ENCODE results near the gene KRT71.

DNA sequence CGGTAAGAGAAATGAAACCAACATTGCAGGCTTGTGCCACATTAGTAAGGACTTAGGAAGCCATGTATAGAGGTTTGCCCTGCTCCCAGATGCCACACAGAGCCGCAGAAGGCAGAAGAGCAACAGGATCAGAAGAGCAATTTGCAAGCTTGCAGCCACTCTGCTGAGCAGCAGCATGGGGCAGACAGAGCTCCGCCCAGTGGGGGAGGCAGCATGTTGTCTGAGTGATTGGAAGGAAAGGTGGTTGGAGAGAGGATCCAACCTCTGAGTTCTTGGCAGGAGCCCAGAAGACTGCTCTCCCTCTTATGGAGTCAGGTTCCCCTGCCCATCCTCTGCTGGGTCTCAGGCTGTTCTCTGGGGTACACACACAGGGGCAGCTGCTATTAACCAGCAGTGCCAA is 57.6 kb downstream of the KRT71 start:
- TF ChIP-seq RAD21 (IDR thresholded peaks at IDR 0.05; ENCODE audit: low read depth) (no peak), ELF1 (IDR thresholded peaks at IDR 0.05; ENCODE audit: borderline replicate concordance, low read depth) (no peak), POLR2AphosphoS5 (IDR thresholded peaks at IDR 0.05; ENCODE audit: low read depth, low read length) (no peak), POLR2A (IDR thresholded peaks at IDR 0.05; ENCODE audit: borderline replicate concordance, extremely low read depth, insufficient read depth, insufficient read length) (no peak), EZH2 (IDR thresholded peaks at IDR 0.05) (no peak), ATF3 (IDR thresholded peaks at IDR 0.05) (no peak), FOSL1 (IDR thresholded peaks at IDR 0.05; ENCODE audit: low read depth) (no peak), CEBPB (IDR thresholded peaks at IDR 0.05; ENCODE audit: low read depth) (no peak), JUND (IDR thresholded peaks at IDR 0.05) (no peak)
- TF ChIP-seq, protein P1, sequence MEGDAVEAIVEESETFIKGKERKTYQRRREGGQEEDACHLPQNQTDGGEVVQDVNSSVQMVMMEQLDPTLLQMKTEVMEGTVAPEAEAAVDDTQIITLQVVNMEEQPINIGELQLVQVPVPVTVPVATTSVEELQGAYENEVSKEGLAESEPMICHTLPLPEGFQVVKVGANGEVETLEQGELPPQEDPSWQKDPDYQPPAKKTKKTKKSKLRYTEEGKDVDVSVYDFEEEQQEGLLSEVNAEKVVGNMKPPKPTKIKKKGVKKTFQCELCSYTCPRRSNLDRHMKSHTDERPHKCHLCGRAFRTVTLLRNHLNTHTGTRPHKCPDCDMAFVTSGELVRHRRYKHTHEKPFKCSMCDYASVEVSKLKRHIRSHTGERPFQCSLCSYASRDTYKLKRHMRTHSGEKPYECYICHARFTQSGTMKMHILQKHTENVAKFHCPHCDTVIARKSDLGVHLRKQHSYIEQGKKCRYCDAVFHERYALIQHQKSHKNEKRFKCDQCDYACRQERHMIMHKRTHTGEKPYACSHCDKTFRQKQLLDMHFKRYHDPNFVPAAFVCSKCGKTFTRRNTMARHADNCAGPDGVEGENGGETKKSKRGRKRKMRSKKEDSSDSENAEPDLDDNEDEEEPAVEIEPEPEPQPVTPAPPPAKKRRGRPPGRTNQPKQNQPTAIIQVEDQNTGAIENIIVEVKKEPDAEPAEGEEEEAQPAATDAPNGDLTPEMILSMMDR (IDR thresholded peaks at IDR 0.05 in 2 of 3, conservative IDR thresholded peaks at IDR 0.05 in 1 of 3; ENCODE audit: borderline replicate concordance in 1 of 3, insufficient read depth in 1 of 3, low read depth in 2 of 3, low read length in 2 of 3): no peak
